Keratinocyte (primary cell): Measurements from ENCODE around the gene VILL. TPM values are rescaled to one million over a fixed set of nuclear protein-coding genes. Genes with fewer than 3 reads are reported as not detected.

Source experiments
- DNase-seq: peaks from one replicate; pipeline ENCODE4 v3.0.0-alpha.2; 2011; ENCODE audit warnings: low read depth, missing footprints, low spot score
- FAIRE-seq: peaks from 2 replicates; lab custom pipeline; 2011; peaks lifted over from hg19 to GRCh38; lab: Jason Lieb, UNC
- H2AFZ ChIP-seq: 2 replicates; pipeline ENCODE4 v1.6.0; 2012; ENCODE audit warnings: low read length, control low read depth, inconsistent platforms; ENCODE audit not compliant: control insufficient read depth
- H3K27ac ChIP-seq: 2 replicates; pipeline ENCODE4 v1.5.1; 2011; ENCODE audit warnings: low read length; ENCODE audit not compliant: control insufficient read depth, insufficient read depth
- H3K27me3 ChIP-seq: 3 replicates; pipeline ENCODE4 v1.6.0; 2011; ENCODE audit warnings: low read length; ENCODE audit not compliant: control insufficient read depth, insufficient read depth; ENCODE audit errors: extremely low read depth
- H3K36me3 ChIP-seq, 2 experiments: 2 replicates in 1 of 2; 3 replicates in 1 of 2; pipeline ENCODE4 v1.5.1; 2011; ENCODE audit warnings: low read length in 2 of 2, mild to moderate bottlenecking in 1 of 2; ENCODE audit not compliant: control insufficient read depth in 2 of 2, insufficient read depth in 2 of 2; ENCODE audit errors: extremely low read depth in 1 of 2
- H3K4me1 ChIP-seq: 3 replicates; pipeline ENCODE4 v1.5.1; 2011; ENCODE audit warnings: low read length; ENCODE audit not compliant: control insufficient read depth, insufficient read depth; ENCODE audit errors: extremely low read depth
- H3K4me2 ChIP-seq: 3 replicates; pipeline ENCODE4 v1.6.0; 2011; ENCODE audit warnings: low read depth, low read length; ENCODE audit not compliant: control insufficient read depth, insufficient read depth; ENCODE audit errors: extremely low read depth
- H3K4me3 ChIP-seq, 3 experiments: fragments of 200-600 bp in 1 of 3; sonication (generic) in 1 of 3; 2 replicates in 2 of 3; 3 replicates in 1 of 3; pipeline ENCODE4 v1.5.1; 2011 to 2016; ENCODE audit warnings: low read length in 3 of 3, mild to moderate bottlenecking in 3 of 3, control low read depth in 2 of 3, inconsistent platforms in 1 of 3, low read depth in 1 of 3, mixed read lengths in 1 of 3, mixed run types in 1 of 3, moderate library complexity in 1 of 3; ENCODE audit not compliant: control insufficient read depth in 2 of 3, insufficient read depth in 2 of 3; ENCODE audit errors: extremely low read depth in 1 of 3
- H3K79me2 ChIP-seq: 2 replicates; pipeline ENCODE4 v1.6.0; 2012; ENCODE audit warnings: low read length; ENCODE audit not compliant: control insufficient read depth, insufficient read depth
- H3K9ac ChIP-seq: 3 replicates; pipeline ENCODE4 v1.6.0; 2011; ENCODE audit warnings: low read length; ENCODE audit not compliant: control insufficient read depth, insufficient read depth; ENCODE audit errors: extremely low read depth
- H3K9me1 ChIP-seq: 3 replicates; pipeline ENCODE4 v1.6.0; 2011; ENCODE audit warnings: low read length; ENCODE audit not compliant: control insufficient read depth, insufficient read depth; ENCODE audit errors: extremely low read depth
- H3K9me3 ChIP-seq: 2 replicates; pipeline ENCODE4 v1.5.1; 2012; ENCODE audit warnings: low read depth, low read length; ENCODE audit not compliant: control insufficient read depth
- H4K20me1 ChIP-seq: 3 replicates; pipeline ENCODE4 v1.6.0; 2011; ENCODE audit warnings: low read length; ENCODE audit not compliant: control insufficient read depth, insufficient read depth; ENCODE audit errors: extremely low read depth
- CTCF ChIP-seq, 3 experiments: IDR thresholded peaks in 1 of 3; conservative IDR thresholded peaks in 1 of 3; optimal IDR thresholded peaks in 1 of 3; 2 replicates in 2 of 3; 3 replicates in 1 of 3; pipeline versions ENCODE3 to v1.5.1; 2011; ENCODE audit warnings: low read length in 3 of 3, mild to moderate bottlenecking in 3 of 3, moderate library complexity in 2 of 3, control low read depth in 1 of 3, inconsistent platforms in 1 of 3; ENCODE audit not compliant: insufficient read depth in 2 of 3; ENCODE audit errors: extremely low read depth in 1 of 3
- EZH2 ChIP-seq: IDR thresholded peaks from one replicate; pipeline ENCODE4 v1.6.1; 2012; ENCODE audit warnings: inconsistent platforms, mild to moderate bottlenecking, low read length, moderate library complexity
- dilution Hi-C: fragments of 300-500 bp; cut with MboI; formaldehyde crosslinking; loops from one replicate; pipeline ENCODE4 v1.7.0; 2020; ENCODE audit warnings: low sequenced_read_pairs; ENCODE audit not compliant: extremely low pct_ligation_motif_present
- polyA plus RNA-seq, 5 experiments: library from polyadenylated mRNA; depleted of rRNA in 3 of 5; stranded (reverse) in 3 of 5; stranded (forward) in 1 of 5; unstranded in 1 of 5; fragments of >200 nt; gene quantifications; 1 replicate in 1 of 5; 2 replicates in 3 of 5; 3 replicates in 1 of 5; pipeline versions ENCODE4 v1.2.1 to v1.2.3, GENCODE V29; 2011 to 2012; ENCODE audit warnings: missing spikeins in 2 of 5, low read depth in 1 of 5, low replicate concordance in 1 of 5

VILL gene
- polyA plus RNA-seq, 1 donor (not counting 4 experiments of a cell fraction or from before 2014, with no cell fraction given), result 2.1 TPM

DNA sequence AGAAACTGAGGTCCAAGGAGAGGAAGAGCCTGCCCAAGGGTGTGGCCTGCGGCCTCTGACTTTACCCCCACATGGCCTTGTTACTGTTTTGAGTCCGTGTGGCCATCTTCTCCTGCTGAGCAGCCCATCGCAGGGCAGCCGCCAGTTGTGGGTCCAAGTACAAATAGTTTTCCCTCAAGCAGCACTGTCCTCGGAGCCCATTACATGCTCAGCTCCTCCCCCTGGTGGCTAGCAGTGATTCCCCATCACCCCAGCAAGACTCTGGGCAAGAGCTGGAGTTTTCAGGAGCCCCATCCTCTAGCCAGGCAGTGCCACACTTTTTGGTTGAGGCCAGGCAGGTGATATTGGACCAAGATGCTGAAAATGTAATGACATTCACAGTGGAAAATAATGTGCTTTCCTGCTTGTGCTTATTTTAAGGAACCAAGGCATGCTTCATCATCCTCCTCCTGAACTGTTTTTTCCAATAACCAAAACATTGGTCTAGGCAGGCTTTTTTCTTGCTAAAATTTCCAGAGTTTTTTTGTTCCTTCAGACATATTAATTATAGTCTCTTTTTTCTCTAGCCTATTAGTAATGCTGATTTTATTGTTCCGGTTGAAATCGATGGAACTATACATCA is 23.2 kb upstream of the VILL start:
- Histone ChIP-seq H3K36me3 (peaks cover 28 to 36% of the 10 kb centered on the region in 2 experiments), H3K79me2 (no peaks in the 10 kb centered on the region), H3K27ac (no peak overlapping the region), H3K27me3 (no peaks in the 10 kb centered on the region), H3K9ac (no peak overlapping the region), H3K9me1 (no peaks in the 10 kb centered on the region), H3K4me2 (no peak overlapping the region), H2AFZ (no peak overlapping the region), H3K9me3 (no peaks in the 10 kb centered on the region), H3K4me3 (no peak overlapping the region), H3K4me1 (peaks cover 3% of the 10 kb centered on the region), H4K20me1 (no peaks in the 10 kb centered on the region)
- peak; percentile 35 for DNase-seq
- FAIRE-seq, result peak; percentile 68
- dilution Hi-C loops, result no loop called here
- peak; percentile 85 to 93 (median 91) for TF ChIP-seq CTCF (optimal IDR thresholded peaks at IDR 0.05 in 1 of 3, IDR thresholded peaks at IDR 0.05 in 1 of 3, conservative IDR thresholded peaks at IDR 0.05 in 1 of 3; ENCODE audit: extremely low read depth in 1 of 3, insufficient read depth in 2 of 3, low read length in 3 of 3)
- no peak for TF ChIP-seq EZH2

GRCh38 chr3:37968199-37968598 is 22.4 kb upstream of the VILL start:
- TF ChIP-seq CTCF (optimal IDR thresholded peaks at IDR 0.05 in 1 of 3, IDR thresholded peaks at IDR 0.05 in 1 of 3, conservative IDR thresholded peaks at IDR 0.05 in 1 of 3; ENCODE audit: extremely low read depth in 1 of 3, insufficient read depth in 2 of 3, low read length in 3 of 3), result no peak
- TF ChIP-seq EZH2, result no peak
- H3K9me3 ChIP-seq, result no peaks in the 10 kb centered on the region
- no peaks in the 10 kb centered on the region for H3K9me1 ChIP-seq
- H3K36me3 ChIP-seq, result peaks cover 28 to 40% of the 10 kb centered on the region in 2 experiments
- no peaks in the 10 kb centered on the region for H4K20me1 ChIP-seq
- H3K79me2 ChIP-seq, result no peaks in the 10 kb centered on the region
- dilution Hi-C loops, result no loop called here
- FAIRE-seq, result no peak
- no peaks in the 10 kb centered on the region for H3K27me3 ChIP-seq
- no peak overlapping the region for H2AFZ ChIP-seq
- no peak overlapping the region for H3K27ac ChIP-seq
- DNase-seq, result no peak
- no peak overlapping the region for H3K4me2 ChIP-seq
- no peaks in the 10 kb centered on the region for H3K4me1 ChIP-seq
- no peak overlapping the region for H3K9ac ChIP-seq
- H3K4me3 ChIP-seq, result no peak overlapping the region
